ENCODE results near the gene PSMD6. TPM values are rescaled to one million over a fixed set of nuclear protein-coding genes. Genes with fewer than 3 reads are reported as not detected.

PSMD6 gene
- total and polyA plus RNA-seq, 7 donors = 49.2 to 71.7 (median 61.9) TPM

DNA sequence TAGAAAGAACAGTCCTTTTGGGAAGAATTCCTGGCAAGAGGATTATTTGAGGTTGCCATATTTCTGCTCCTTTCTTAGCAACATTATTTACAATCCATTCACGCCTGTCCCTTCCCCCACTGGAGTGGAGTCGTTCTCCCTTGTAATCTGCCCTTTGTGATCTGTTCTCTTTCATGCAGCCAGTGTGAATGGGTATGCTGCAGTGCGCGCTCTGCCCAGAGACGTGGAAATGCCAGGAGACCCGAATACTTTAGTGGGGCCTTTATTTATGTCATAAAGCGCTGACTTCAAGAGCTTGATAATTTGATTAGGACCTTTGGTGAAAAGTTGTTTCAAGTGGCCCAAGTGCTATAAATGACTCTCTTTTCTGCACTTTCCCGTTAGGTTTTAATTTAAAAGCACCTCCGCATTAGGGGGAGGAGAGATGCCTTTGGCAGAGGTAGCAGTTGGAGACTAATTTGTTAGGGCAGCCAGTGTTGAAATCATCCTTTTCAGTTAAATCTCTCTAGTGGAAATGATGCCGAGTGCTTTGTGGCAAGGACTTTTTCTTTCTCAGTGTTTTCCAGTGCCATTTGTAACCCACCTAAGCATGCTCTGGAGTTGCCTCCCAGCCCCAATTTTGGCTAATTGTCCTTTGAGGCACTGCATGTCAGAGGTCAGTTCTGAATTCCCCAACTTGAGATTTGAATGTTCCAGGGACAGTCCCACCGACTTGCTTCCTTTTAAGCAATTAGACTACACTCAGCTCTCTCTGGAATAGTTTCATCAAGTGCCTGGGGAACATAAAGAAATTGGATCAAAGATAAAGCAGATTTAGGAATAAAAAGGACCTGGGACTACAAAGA, 52.4 kb downstream of the PSMD6 start:
- no peaks in the 10 kb centered on the region for H3K27me3 ChIP-seq
- DNase-seq = no peak
- TF ChIP-seq POLR2A (IDR thresholded peaks at IDR 0.05) (no peak), POLR2AphosphoS5 (IDR thresholded peaks at IDR 0.05) (peak in 2 of 4 donors; percentile 29 to 49), CTCF (IDR thresholded peaks at IDR 0.05) (no peak)
- intact Hi-C loops (cut with DNase I) = no loop called here
- WGBS, 2 donors = 51 to 56% methylated on average over 11 of the region's 11 CpGs
- H3K4me3 ChIP-seq = peak overlapping the region in 2 of 4 donors; percentile 13 to 14
- peak overlapping the region; percentile 77 to 81 (median 78) for H3K27ac ChIP-seq
- peaks cover 0 to 89% (median 83%) of the 10 kb centered on the region in 4 donors for H3K4me1 ChIP-seq
- no peaks in the 10 kb centered on the region for H3K9me3 ChIP-seq
- no peaks in the 10 kb centered on the region for H3K36me3 ChIP-seq

- Histone ChIP-seq H3K9me3 (no peaks in the 10 kb centered on the region), H3K4me3 (no peak overlapping the region), H3K4me1 (peaks cover 0 to 89% (median 84%) of the 10 kb centered on the region in 4 donors), H3K36me3 (no peaks in the 10 kb centered on the region), H3K27ac (peak overlapping the region; percentile 77 to 81 (median 78)), H3K27me3 (no peaks in the 10 kb centered on the region)
- 8 to 13% methylated on average over 2 of the region's 2 CpGs for WGBS, 2 donors
- DNase-seq = no peak
- intact Hi-C loops (cut with DNase I) = loop anchor here (5.0 kb wide), 1 partner anchor 108 kb away; the partner anchor contains the start of genes ATXN7 and THOC7
- TF ChIP-seq POLR2AphosphoS5 (IDR thresholded peaks at IDR 0.05) (no peak), CTCF (IDR thresholded peaks at IDR 0.05) (no peak), EP300 (IDR thresholded peaks at IDR 0.05) (no peak), POLR2A (IDR thresholded peaks at IDR 0.05) (no peak)
Measured at GRCh38 chr3:63969876-63970275, 53.4 kb downstream of the PSMD6 start.

- intact Hi-C loops (cut with DNase I) = loop anchor here (5.0 kb wide), 1 partner anchor 106 kb away; the partner anchor contains the start of genes ATXN7 and THOC7
- Histone ChIP-seq H3K36me3 (no peaks in the 10 kb centered on the region), H3K9me3 (no peaks in the 10 kb centered on the region), H3K27ac (peak overlapping the region; percentile 77 to 81 (median 78)), H3K4me3 (peak overlapping the region in 2 of 4 donors; percentile 21 to 36), H3K4me1 (peaks cover 0 to 95% (median 88%) of the 10 kb centered on the region in 4 donors), H3K27me3 (no peaks in the 10 kb centered on the region)
- 5 to 18% methylated on average over 3 of the region's 3 CpGs for WGBS, 2 donors
- no peak for DNase-seq
- TF ChIP-seq POLR2AphosphoS5 (IDR thresholded peaks at IDR 0.05) (no peak), CTCF (IDR thresholded peaks at IDR 0.05) (no peak), EP300 (IDR thresholded peaks at IDR 0.05) (no peak), POLR2A (IDR thresholded peaks at IDR 0.05) (no peak)
Measured at GRCh38 chr3:63968612-63969350, 54.5 kb downstream of the PSMD6 start.

DNA sequence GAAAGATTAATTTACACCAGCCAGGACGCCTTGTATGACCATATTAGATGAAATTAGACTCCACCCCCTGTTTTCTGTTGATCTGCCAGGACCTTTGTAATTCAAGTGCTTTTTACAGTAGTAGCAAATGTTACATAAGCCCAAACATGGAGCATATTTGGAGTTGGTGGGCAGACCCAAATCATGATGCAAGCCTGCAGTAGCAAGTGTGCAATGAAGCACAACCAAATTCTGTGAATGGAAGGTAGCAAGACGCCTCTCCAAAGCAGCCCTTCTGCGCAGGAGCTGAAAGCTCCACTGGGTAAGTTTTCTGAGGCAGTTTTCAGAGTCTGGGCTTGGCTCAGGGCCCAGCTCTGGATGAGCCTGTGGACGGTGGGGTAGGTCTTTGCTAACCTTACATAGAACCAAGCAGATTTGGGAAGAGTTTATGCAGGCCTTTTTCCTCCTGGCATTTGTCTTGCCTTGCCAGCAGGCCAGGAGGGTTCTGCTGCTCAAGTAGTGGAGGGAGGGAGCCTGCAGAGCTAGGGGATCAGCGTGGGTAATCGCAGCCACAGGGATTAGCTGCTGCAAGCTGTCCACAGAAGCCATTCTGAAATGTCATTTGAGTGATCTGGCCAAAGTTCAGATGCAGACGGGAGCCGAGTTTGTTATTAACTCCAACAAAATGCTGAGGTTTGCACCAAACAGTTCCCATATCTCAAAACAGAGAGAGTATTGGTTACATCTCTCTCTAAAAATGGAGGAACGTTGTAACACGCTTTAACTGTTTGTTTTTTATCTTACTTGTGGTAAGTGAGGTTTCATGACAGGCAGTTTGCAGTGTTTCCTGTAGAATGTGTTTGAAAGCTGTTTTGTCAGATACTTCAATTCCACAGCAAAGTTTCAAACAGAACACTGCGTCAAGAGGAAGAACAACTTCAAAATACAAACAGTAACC, 55.4 kb downstream of the PSMD6 start:
- TF ChIP-seq EP300 (IDR thresholded peaks at IDR 0.05) (no peak), CTCF (IDR thresholded peaks at IDR 0.05) (no peak), POLR2AphosphoS5 (IDR thresholded peaks at IDR 0.05) (peak in 2 of 4 donors; percentile 32 to 55)
- Histone ChIP-seq H3K36me3 (no peaks in the 10 kb centered on the region), H3K27me3 (no peaks in the 10 kb centered on the region), H3K27ac (peak overlapping the region; percentile 77 to 81 (median 78)), H3K4me3 (peak overlapping the region; percentile 2 to 36 (median 20)), H3K9me3 (no peaks in the 10 kb centered on the region), H3K4me1 (peaks cover 0 to 94% (median 83%) of the 10 kb centered on the region in 4 donors)
- intact Hi-C loops (cut with DNase I) = loop anchor here (5.0 kb wide), 1 partner anchor 106 kb away; the partner anchor contains the start of genes ATXN7 and THOC7
- peak; percentile 74 for DNase-seq
- WGBS, 2 donors = 1 to 4% methylated on average over 11 of the region's 11 CpGs
